ENCODE data around the gene SPEG.

The SPEG gene

DNA sequence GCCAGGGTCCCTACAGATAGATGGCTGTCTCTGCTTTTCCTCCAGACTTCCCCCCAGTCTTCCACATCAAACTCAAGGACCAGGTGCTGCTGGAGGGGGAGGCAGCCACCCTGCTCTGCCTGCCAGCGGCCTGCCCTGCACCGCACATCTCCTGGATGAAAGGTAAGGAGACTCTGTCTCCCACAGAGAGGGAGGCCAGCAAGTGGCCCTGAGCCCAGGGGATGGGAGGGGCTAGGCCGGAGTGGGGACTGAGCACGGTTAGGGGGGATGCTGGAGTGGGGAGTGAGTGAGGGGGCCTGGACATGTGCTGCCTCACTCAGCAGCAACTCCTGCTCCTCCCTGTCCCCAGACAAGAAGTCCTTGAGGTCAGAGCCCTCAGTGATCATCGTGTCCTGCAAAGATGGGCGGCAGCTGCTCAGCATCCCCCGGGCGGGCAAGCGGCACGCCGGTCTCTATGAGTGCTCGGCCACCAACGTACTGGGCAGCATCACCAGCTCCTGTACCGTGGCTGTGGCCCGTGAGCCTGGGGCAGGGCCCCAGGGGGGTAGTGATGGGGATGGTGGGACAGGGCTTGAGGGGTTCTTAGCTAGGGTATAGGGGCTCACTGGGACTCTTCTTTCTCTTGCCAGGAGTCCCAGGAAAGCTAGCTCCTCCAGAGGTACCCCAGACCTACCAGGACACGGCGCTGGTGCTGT is 53.7 kb downstream of the SPEG start:
- Histone ChIP-seq H3K4me3 (ENCODE audit: low read depth, low read length) (no peak overlapping the region), H3K4me1 (no peaks in the 10 kb centered on the region), H3K27me3 (no peaks in the 10 kb centered on the region), H3K9me3 (no peaks in the 10 kb centered on the region), H3K36me3 (peaks cover 3% of the 10 kb centered on the region)
- TF ChIP-seq, protein P1, sequence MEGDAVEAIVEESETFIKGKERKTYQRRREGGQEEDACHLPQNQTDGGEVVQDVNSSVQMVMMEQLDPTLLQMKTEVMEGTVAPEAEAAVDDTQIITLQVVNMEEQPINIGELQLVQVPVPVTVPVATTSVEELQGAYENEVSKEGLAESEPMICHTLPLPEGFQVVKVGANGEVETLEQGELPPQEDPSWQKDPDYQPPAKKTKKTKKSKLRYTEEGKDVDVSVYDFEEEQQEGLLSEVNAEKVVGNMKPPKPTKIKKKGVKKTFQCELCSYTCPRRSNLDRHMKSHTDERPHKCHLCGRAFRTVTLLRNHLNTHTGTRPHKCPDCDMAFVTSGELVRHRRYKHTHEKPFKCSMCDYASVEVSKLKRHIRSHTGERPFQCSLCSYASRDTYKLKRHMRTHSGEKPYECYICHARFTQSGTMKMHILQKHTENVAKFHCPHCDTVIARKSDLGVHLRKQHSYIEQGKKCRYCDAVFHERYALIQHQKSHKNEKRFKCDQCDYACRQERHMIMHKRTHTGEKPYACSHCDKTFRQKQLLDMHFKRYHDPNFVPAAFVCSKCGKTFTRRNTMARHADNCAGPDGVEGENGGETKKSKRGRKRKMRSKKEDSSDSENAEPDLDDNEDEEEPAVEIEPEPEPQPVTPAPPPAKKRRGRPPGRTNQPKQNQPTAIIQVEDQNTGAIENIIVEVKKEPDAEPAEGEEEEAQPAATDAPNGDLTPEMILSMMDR (IDR thresholded peaks at IDR 0.05; ENCODE audit: low read depth, low read length): no peak
- DNase-seq: no peak

DNA sequence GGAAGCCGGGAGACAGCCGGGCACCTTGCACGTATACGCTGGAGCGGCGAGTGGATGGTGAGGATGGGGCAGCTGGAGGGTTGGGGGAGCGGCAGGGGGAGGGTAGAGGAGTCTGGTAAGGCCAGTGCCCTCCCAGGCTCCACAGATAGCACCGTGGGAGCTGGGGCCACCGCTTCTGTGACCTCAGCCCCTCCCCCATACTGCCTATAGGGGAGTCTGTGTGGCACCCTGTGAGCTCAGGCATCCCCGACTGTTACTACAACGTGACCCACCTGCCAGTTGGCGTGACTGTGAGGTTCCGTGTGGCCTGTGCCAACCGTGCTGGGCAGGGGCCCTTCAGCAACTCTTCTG is 54.2 kb downstream of the SPEG start:
- H3K9me3 ChIP-seq: no peaks in the 10 kb centered on the region
- H3K4me3 ChIP-seq (ENCODE audit: low read depth, low read length): no peak overlapping the region
- no peaks in the 10 kb centered on the region for H3K4me1 ChIP-seq
- DNase-seq: no peak
- TF ChIP-seq, protein P1 (IDR thresholded peaks at IDR 0.05; ENCODE audit: low read depth, low read length): no peak
- H3K27me3 ChIP-seq: no peaks in the 10 kb centered on the region
- H3K36me3 ChIP-seq: peaks cover 3% of the 10 kb centered on the region

DNA sequence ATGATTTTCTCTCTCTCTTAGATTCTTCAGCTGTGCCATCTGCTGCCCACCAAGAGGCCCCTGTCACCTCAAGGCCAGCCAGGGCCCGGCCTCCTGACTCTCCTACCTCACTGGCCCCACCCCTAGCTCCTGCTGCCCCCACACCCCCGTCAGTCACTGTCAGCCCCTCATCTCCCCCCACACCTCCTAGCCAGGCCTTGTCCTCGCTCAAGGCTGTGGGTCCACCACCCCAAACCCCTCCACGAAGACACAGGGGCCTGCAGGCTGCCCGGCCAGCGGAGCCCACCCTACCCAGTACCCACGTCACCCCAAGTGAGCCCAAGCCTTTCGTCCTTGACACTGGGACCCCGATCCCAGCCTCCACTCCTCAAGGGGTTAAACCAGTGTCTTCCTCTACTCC is 54.7 kb downstream of the SPEG start:
- H3K36me3 ChIP-seq: peaks cover 3% of the 10 kb centered on the region
- H3K27me3 ChIP-seq: no peaks in the 10 kb centered on the region
- H3K4me3 ChIP-seq (ENCODE audit: low read depth, low read length): no peak overlapping the region
- no peak for DNase-seq
- H3K4me1 ChIP-seq: no peaks in the 10 kb centered on the region
- TF ChIP-seq, protein P1 (IDR thresholded peaks at IDR 0.05; ENCODE audit: low read depth, low read length): no peak
- no peaks in the 10 kb centered on the region for H3K9me3 ChIP-seq

DNA sequence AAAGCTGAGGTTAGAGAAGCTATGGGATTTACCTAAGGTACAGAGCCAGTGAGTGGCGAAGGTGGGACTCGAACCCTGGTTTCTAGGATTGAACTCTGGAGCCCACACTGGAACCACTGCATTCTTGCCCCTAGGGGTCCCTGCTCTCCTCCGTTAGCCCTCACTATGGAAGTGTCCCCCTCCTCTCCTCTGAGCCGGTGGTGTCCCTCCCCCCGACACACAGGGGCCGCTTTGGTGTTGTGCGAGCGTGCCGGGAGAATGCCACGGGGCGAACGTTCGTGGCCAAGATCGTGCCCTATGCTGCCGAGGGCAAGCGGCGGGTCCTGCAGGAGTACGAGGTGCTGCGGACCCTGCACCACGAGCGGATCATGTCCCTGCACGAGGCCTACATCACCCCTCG is 55.5 kb downstream of the SPEG start:
- no peak for DNase-seq
- H3K9me3 ChIP-seq: no peaks in the 10 kb centered on the region
- peaks cover 3% of the 10 kb centered on the region for H3K36me3 ChIP-seq
- H3K4me1 ChIP-seq: peaks cover 6% of the 10 kb centered on the region
- H3K4me3 ChIP-seq (ENCODE audit: low read depth, low read length): no peak overlapping the region
- no peaks in the 10 kb centered on the region for H3K27me3 ChIP-seq
- TF ChIP-seq, protein P1 (IDR thresholded peaks at IDR 0.05; ENCODE audit: low read depth, low read length): peak; percentile 20; the same call in 1 of the 2 replicates

DNA sequence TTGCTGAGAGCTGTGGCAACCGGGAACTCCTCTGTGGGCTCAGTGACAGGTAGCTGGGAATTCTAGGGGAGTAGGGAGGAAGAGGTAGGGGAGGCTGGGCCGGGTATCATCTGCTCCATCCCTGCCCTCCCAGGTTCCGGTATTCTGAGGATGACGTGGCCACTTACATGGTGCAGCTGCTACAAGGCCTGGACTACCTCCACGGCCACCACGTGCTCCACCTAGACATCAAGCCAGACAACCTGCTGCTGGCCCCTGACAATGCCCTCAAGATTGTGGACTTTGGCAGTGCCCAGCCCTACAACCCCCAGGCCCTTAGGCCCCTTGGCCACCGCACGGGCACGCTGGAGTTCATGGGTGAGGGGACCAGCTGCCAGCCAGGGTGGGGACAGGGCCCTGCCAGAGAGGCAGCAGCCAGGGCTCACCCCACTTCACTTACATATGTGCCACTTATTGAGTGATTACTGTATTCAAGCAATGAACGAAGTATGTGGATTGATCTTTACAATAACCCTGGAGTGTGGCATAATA is 56.0 kb downstream of the SPEG start:
- Histone ChIP-seq H3K4me1 (peaks cover 11% of the 10 kb centered on the region), H3K9me3 (no peaks in the 10 kb centered on the region), H3K36me3 (peaks cover 3% of the 10 kb centered on the region), H3K4me3 (ENCODE audit: low read depth, low read length) (no peak overlapping the region), H3K27me3 (no peaks in the 10 kb centered on the region)
- TF ChIP-seq, protein P1 (IDR thresholded peaks at IDR 0.05; ENCODE audit: low read depth, low read length): no peak
- DNase-seq: no peak

DNA sequence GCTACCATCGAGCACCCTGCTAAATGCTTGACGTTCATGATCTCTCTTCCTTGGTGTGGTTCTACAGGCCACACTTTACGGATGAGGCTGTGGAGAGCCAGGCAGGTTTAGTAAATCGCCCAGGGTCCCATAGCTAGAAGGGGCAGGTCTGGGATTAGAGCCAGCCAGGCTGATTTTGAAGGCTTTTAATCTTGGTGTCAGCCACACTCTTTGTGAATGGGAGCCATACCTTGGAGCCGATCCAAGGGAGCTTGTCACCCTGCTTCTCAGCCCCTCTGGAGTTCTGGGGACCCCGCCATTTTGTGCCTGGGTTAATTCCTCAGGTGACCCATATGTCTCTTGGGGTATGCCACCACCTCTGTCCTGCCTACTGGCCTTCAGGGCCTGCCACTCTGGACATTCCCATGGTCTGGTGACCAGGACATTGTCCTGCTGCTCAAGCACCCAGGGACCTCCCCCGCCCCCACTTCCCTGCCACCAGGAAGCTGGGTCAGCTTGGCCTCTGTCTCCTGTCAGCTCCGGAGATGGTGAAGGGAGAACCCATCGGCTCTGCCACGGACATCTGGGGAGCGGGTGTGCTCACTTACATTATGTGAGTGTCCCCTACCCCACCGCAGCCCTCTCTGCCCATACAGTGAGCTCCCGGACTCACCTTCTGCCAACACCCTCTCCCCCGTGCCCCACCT is 56.8 kb downstream of the SPEG start:
- DNase-seq: no peak
- H3K36me3 ChIP-seq: peaks cover 3% of the 10 kb centered on the region; the same call in 1 of the 2 replicates
- no peaks in the 10 kb centered on the region for H3K27me3 ChIP-seq
- H3K4me3 ChIP-seq (ENCODE audit: low read depth, low read length): no peak overlapping the region
- peaks cover 18% of the 10 kb centered on the region for H3K4me1 ChIP-seq
- TF ChIP-seq, protein P1 (IDR thresholded peaks at IDR 0.05; ENCODE audit: low read depth, low read length): no peak
- no peaks in the 10 kb centered on the region for H3K9me3 ChIP-seq

Data from BE2C (cell line).